Hematopoietic multipotent progenitor cell (in vitro differentiated cells): ENCODE results near the gene LOXL1. TPM values are rescaled to one million over a fixed set of nuclear protein-coding genes. Genes with fewer than 3 reads are reported as not detected.
"Not testable (repeated sequence)": the region's sequence is repeated elsewhere in the genome, so short reads cannot be mapped to it uniquely, and the experiment has no call there.

ENCODE experiments used
- DNase-seq, 3 donors: peaks; one replicate each; pipeline ENCODE4 v3.0.0-alpha.2; 2011 to 2015; ENCODE audit warnings: low read depth in 2 of 3, low spot score in 2 of 3
- total RNA-seq: library from RNA; depleted of rRNA; stranded (reverse); fragments of >200 nt; gene quantifications from one replicate; pipeline ENCODE4 v1.2.3, GENCODE V29; 2012

LOXL1 gene
- total RNA-seq, 1 donor = 12.9 TPM

DNA sequence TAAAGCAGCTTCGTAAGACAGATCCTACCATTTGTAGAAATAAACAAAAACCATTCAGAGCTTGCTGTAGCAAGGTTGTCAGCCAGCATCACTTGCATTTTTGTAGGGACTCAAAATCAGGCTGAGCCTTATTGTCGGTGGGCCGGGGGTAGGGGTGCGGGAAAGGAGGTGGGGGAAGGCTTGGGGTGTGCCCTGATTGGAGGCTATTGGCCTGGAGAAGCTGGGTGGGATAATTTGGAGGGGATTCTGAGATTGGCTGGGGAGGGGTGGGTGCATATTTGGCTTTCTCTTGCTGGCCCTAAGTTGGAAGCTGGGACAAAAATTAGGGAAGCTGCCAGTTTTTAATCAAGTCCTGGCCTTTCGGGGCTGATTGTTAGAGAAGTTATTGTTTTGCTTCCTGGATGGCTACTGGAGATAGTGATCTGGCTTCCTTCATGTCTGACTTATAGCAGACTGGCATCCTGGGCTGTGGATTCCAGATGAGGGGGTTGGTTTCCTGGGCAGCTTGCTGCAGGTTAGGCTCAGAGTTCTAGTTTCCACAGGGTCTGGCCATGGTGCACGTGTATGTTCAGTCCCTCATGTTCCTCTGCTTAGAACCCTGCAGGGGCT, 43.0 kb downstream of the LOXL1 start:
- DNase-seq = no peak

DNA sequence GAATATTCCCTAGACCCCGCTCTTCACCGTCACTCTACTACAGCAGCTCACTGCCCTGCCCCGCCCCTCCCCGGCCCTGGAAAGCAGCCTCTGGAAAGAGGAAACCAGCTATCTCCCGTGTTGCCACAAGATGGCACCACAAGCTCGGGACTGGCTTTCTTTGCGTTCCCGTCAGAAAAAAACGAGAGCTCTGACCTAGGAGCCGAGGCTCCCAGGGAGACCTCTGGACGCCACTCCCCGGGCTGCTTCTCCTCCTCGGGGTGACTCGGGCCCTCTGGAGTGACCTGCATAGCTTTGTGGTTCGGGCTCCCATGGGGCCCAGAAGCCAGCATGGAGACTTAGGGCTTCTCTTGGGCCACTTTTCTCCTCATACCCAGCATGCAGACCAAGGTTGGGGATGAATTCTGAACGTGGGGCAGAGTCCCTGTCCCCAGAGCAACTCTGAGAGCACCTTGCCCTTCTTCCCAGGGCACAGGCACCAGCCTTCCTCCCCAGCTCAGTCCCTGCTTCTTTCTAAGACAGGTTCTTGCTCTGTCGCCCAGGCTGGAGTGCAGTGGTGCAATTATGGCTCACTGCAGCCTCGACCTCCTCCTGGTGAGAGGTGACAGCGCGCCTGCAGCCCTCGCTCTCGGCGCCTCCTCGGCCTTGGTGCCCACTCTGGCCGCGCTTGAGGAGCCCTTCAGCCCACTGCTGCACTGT, 46.9 kb downstream of the LOXL1 start:
- DNase-seq = peak; percentile 58 to 92 (median 83)

DNA sequence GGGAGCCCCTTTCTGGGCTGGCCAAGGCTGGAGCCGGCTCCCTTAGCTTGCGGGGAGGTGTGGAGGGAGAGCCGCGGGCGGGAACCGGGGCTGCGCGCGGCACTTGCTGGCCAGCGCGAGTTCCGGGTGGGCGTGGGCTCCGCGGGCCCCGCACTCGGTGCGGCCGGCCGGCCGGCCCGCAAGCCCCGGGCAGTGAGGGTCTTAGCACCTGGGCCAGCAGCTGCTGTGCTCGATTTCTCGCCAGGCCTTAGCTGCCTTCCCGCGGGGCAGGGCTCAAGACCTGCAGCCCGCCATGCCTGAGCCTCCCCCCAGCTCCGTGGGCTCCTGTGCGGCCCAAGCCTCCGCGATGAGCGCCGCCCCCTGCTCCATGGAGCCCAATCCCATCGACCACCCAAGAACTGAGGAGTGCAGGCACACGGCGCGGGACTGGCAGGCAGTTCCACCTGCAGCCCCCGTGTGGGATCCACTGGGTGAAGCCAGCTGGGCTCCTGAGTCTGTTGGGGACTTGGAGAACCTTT, 47.5 kb downstream of the LOXL1 start:
- not testable (repeated sequence) for DNase-seq

DNA sequence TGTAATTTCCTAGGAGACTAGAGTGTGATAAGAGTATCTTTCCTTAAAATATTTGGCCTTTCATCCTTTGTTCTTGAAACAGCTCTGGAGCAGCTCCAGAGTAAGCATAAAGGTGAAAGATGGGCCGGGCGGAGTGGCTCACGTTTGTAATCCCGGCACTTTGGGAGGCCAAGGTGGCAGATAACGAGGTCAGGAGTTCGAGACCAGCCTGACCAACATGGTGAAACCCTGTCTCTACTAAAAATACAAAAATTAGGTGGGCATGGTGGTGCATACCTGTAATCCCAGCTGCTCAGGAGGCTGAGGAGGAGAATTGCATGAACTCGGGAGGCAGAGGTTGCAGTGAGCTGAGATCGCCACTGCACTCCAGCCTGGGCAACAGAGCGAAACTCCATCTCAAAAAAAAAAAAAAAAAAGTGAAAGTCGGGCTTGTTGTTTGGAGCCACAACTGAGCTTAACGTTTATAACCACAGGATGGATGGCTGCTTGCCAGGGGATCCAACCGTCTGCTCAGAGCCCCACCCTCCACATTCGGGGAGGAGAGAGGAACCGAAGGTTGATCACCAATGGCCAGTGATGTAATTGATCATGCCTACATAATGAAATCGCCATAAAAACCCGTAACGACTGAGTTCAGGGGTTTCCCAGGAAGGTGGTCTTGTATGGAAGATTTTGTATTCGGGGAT, 49.3 kb downstream of the LOXL1 start:
- DNase-seq = peak in 2 of 3 donors; percentile 66 to 86

DNA sequence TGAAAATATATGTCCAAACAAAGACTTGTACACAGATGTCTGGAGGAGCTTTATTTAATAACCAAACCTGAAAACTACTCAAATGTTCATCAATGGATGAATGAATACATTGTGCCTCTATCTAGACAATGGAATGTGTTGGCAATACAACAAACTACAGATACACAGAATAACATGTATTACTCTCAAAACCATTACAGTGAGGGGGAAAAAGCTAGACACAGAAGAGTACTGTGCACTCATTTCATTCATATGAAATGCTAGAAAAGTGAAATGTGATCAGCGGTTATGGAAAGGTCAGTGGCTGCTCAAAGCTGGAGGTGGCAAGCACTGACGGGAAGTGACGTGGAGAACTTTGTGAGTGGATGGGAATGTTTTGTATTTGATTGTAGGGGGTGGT, 52.6 kb downstream of the LOXL1 start:
- DNase-seq = no peak

DNA sequence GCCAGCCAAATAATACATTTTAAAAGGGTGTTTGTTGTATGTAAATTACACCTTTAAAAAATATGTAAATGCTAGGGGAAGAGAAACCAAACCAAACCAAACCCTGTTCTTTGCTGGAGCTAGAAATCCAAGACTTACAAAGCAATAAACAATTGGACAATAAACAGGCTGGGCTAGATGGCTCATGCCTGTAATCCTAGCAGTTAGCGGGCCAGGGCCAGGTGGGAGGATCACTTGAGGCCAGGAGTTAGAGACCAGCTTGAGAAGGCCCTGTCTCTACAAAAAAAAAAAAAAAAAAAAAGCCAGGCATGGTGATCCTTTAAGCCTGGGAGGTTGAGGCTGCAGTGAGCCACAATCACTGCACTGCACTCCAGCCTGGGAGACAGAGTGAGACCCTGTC, 53.4 kb downstream of the LOXL1 start:
- no peak for DNase-seq

DNA sequence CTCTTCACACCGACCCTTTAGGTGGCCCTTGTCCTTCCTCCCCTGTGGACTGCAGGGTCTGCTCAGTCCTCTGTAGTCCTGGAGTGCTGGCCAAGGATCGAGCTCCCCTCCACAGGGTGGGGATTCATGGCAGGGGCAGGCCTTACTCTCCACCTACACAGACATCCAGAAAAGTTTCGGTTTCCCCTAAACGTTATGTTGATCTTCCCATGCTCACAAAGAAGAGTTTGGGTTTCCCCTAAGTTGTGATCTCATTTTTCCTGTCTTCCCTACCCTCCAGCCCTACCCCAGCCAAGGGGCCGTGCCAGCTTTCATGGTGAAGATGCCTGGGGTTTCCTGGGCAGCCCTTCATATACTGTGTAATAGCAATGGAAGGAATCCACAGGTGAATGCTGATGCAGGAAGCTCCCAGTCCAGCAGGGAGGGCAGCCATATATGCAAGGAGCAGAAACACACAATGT, 55.5 kb downstream of the LOXL1 start:
- no peak for DNase-seq

DNA sequence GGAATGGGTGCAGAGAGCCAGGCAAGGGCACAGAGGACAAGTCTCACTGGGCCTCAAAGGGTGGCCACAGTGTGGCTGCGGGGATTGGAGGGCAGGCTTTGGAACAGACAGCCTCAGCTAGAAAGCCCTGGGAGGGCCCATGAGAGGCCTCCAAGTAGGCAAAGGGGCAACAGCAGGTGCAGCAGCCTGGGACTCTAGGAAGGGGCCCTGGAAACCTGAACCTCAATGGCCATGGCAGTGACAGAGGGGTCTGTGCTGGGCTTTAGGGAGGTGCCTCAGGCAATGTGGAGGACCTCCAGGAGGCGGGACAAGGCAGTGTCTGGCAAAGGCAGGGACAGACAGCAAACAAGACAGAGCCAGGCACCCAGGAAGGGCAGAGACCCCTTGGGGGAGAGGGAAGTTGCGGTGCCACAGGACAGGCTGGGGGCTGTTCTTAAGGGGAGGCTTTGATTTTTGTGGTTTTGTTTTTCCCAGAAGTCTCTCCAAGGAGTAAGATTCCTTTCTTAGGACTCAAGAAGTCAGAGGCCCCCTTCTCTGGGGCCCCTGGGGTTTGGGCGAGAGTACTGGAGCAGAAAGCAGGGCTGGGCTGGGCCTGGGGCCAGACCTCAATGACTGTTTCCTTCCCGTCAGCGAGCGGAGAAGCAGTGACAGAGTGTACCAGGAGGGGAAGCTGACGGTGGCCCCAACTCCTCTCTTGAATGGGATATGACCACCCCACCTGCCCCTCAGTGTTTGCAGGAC, 56.1 kb downstream of the LOXL1 start:
- DNase-seq = peak in 2 of 3 donors; percentile 87 to 90

DNA sequence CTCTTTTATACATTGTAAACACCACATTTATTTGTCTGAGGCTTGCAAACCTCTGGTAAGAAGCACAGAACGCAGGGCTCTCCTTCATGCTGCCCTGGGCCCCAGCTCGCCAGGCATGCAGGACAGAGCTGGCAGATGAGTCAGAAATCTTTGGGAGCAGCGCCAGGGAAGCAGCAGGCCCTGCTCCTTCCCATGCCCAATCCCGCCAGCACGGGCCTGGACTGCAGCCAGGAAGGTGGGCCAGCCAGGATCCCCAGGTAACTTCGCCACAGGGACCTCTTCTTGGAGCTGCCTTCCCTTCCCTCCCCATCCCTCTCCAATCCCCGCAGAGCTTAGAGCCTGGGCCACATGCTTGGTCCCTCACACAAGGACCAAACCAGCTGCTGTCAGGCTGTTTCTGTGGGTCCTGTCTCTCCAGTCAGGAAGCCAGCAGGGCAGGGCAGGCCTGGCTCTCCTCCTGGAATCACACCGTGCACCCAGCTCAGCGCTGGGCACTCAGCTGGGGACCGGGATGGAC, 57.0 kb downstream of the LOXL1 start:
- DNase-seq = no peak

DNA sequence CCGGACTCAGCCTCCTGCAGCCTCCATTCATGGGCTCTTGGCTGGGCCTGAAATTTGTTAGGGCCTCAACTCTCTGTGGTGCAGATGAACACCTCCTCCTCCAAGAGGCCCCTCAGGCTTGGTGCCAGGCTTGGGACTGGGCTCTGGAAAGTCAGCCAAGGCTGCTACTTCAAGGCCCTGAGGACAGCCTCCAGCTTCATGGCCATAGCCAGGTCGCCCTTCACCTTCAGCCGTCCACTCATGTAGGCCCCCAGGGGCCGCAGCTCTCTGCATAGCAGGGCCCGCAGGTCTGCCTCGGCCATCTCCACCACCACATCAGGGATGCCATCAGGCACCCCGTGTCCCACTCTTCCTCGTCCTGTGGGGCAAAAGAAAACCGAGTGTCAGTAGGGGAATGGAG, 57.5 kb downstream of the LOXL1 start:
- DNase-seq = no peak

DNA sequence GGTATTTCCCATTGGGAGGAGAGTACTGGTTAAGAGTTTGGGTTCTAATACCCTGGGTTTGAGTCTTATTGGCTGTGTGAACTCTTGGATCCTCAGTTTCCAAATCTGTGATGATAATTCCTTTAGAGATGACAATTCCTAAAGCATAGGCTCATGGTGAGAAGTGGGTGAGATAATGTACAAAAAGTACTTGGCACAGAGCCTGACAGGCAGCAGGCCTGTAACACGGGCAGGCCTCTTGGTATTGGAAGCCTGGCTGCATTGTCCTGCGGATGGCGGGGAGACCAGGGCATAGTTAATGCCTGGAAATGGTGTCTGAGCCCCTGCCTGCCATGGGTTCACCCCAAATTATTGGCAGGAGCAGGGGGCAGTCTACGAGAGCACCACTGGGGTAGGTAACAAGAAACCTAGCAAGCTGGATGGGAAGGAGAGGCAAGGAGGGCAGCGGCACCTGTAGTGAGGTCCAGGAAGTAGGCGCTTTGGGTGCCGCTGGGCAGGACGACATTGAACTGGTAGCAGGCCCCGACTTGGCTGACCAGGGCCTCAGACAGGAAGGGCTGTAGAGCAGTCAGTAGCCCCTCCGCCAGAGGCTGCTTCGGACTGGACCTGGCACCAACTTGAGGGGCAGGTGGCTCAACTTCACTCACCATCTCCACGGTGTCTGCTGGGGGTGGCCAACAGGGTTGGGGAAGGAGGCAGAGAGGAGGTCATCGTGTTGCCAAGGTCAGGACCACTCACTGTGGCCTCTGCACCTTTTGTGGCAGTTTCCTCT, 58.1 kb downstream of the LOXL1 start:
- DNase-seq = no peak

DNA sequence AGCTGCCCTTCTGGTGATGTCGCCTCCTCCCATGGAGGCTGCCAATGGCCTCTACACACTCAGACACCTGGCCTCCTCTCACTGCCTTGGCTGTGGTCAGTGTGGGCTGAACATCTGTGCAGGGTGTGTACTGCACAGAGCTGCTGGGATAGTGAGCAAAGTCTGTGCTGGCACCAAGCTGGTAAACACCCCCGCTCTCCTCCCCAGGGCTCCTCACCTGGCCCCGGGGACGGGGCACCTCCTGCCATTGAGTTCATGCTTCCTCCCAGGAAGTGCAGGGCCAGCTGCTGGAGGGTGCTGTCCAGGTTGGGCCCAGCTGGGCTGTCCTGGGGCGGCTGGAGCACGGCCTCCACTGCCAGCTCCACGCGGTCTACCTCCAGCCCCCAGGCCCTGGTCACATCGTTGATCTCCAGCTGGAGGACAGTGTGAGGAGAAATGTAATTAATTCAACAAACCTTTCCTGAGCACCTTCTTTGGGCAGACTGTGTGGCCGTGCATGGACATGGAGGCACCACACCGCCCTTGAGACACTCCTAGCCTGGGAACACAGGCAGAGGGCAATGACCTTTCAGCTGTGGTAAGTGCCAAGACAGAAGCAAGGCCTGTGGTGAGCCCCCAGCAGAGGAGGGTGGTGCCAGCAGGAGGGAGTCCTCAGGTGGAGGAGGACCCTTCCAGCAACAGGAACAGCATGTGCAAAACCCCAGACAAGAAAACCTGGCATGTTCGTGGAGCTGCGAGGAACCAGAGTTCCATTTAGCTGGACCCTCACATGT, 59.0 kb downstream of the LOXL1 start:
- DNase-seq = peak in 1 of 3 donors; percentile 45

DNA sequence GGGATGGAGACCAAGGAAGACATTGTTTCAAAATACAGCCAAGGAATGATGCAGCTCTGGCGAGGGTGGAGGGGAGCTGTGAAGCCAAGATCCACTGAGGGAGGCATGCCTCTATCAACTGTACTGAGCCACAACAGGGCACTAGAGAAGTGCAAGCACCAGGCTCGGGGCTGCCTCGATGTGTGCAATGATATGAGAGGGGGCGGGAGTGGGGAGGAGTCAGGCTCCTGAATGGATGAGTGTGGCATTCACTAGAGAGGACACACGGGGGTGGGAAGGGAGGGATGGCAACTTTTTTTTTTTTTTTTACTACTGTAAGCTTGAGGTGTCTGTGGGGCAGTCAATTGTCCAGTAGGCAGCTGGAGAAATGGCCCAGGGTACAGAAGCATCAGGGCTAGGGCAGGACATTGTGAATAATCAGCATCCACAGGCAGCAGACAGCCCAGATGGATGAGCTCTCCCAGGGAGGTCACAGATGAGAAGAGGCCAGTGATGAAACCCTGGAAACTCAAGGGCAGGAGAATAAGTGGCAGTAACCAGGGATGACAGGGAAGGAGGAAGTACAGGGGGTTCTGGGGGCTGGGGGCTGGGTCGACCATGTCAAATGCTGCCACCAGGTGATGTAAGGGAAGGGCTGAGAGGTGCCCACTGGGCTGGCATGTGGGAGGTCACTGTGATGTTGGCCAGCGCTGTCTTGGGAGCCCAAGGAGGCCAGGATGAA, 60.0 kb downstream of the LOXL1 start:
- no peak for DNase-seq

DNA sequence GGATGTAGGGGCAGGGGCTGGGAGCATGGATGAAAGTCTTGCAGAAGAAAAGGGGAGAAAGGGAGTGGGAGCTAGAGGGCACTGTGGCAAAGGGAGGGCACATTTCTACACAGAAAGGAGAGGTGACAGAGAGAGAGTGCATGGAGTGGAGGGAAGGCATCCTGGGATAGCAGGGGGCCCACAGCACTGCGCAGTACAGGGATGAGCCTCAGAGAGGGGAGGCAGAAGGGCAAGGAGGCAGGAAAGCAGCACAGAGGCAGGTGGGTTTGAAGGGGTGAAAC, 60.5 kb downstream of the LOXL1 start:
- no peak for DNase-seq

DNA sequence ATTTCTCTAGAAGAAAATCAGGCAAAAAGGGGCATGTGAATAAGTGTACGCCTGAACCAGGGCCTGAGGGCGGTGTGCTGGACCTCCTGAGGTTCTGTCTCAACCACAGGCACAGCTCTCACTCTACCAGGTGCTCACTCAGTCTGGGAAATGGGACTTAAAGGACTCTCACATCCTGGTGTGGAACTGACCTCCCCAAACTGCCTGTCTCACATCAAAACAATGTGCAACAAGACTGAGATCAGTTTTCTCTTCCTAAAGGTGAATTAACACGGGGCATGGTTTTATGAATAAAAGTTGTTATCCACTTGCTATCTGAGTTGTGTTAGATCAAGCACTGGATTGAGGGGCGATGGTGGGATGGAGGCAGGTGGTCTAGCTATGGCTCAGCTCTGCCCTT, 61.0 kb downstream of the LOXL1 start:
- no peak for DNase-seq

DNA sequence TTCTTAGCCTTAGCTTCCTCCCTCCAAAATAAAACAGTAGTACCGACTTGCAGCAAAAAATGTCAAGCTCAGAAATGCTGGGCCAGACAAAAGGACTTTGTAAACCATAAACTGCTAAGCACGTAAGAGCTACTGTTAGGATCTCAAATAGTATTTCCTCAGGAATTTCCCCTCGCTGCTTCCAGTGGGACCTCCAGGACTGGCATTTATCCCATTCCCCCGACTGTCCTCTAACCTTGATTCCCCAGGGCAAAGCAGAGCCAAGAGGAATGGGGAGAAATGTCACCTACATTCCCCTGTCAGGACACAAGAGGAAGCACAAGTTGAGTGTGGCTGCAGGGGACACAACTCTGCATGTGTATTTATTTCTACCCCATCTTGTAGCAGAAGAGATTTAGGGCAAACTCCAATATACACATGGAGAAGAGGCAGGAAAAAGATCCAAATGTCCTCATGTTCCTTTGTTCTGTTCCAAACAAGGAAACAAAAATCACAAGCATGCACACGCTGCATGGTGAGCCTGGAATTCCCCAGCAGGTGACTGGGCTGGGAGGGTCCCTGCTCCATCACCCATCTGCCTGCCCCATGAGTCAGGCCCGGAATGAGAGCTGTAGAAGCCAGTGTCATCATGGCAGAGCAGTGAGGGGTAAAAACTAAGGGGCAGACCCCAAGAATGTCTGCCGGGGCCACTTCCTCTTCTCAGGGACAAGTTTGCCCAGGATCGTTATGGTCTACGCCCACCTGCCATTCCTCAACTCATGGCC, 61.6 kb downstream of the LOXL1 start:
- no peak for DNase-seq

DNA sequence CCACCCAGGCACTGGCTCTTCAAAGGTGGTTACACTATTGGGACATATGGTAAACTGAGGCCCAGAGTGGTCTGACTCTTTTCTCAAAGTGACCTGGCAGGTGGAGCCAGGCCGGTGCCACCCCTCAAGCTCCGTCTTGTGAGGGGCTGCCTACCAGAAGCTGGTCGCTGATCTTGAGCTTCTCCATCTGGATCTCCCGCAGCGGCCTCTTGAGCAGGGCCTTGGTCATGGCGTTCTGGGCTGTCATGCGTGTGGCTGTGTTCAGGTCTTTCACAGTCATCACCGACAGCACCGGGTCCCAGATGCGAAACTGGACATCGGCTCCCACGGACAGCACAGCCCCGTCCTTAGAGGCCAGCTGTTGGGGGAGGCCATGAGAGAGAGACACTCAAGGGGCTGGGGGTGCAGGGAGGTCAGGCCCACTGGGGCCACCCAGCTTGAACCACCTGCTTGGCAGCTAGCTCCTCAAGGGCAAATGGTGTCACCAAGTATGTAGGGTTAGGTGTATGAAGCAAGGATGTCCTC, 62.2 kb downstream of the LOXL1 start:
- DNase-seq = no peak
